Endodermal cell (in vitro differentiated cells): ENCODE data around the gene FUT8. TPM values are rescaled to one million over a fixed set of nuclear protein-coding genes. Genes with fewer than 3 reads are reported as not detected.

ENCODE experiments used
- DNase-seq: peaks from one replicate; pipeline ENCODE4 v3.0.0-alpha.2; 2017
- H3K27ac ChIP-seq: 2 replicates; pipeline ENCODE4 v1.5.1; 2013; ENCODE audit warnings: mild to moderate bottlenecking, low read depth, low read length, moderate library complexity
- H3K27me3 ChIP-seq: 2 replicates; pipeline ENCODE4 v1.6.1; 2013; ENCODE audit warnings: mild to moderate bottlenecking, low read length, moderate library complexity; ENCODE audit not compliant: insufficient read depth, control insufficient read depth, poor library complexity, severe bottlenecking
- H3K36me3 ChIP-seq: 2 replicates; pipeline ENCODE4 v1.7.0; 2013; ENCODE audit warnings: mild to moderate bottlenecking, low read length, moderate library complexity; ENCODE audit not compliant: control insufficient read depth, insufficient read depth
- H3K4me1 ChIP-seq: one replicate; pipeline ENCODE4 v1.7.0; 2013; ENCODE audit warnings: low read length; ENCODE audit not compliant: control insufficient read depth, insufficient read depth
- H3K4me3 ChIP-seq: 2 replicates; pipeline ENCODE4 v1.5.1; 2013; ENCODE audit warnings: mild to moderate bottlenecking, low read length, moderate library complexity
- H3K9ac ChIP-seq: 2 replicates; pipeline ENCODE4 v1.6.1; 2013; ENCODE audit warnings: mild to moderate bottlenecking, low read length, moderate library complexity; ENCODE audit not compliant: poor library complexity, severe bottlenecking; ENCODE audit errors: extremely low read depth
- H3K9me3 ChIP-seq: 2 replicates; pipeline ENCODE4 v1.6.1; 2013; ENCODE audit warnings: mild to moderate bottlenecking, low read length, moderate library complexity; ENCODE audit not compliant: control insufficient read depth
- H3K27ac Mint-ChIP-seq: 2 replicates; pipeline ENCODE4 v1.8.0; 2020; ENCODE audit warnings: mixed read lengths
- H3K27me3 Mint-ChIP-seq: 2 replicates; pipeline ENCODE4 v1.8.0; 2021; ENCODE audit warnings: mild to moderate bottlenecking, mixed read lengths; ENCODE audit not compliant: insufficient read depth
- H3K36me3 Mint-ChIP-seq: 2 replicates; pipeline ENCODE4 v1.8.0; 2020; ENCODE audit warnings: low read depth, mixed read lengths
- H3K4me1 Mint-ChIP-seq: 2 replicates; pipeline ENCODE4 v1.8.0; 2020; ENCODE audit warnings: mixed read lengths
- H3K4me3 Mint-ChIP-seq: 2 replicates; pipeline ENCODE4 v1.8.0; 2020; ENCODE audit warnings: mild to moderate bottlenecking, moderate library complexity, mixed read lengths
- H3K9me3 Mint-ChIP-seq: 2 replicates; pipeline ENCODE4 v1.8.0; 2020; ENCODE audit warnings: mild to moderate bottlenecking, mixed read lengths
- WGBS, 2 experiments: methylation state at CpG; one replicate each; pipeline versions ENCODE4 v1.1.5 to v1.1.7; 2013; ENCODE audit warnings: missing lambda C conversion rate in 2 of 2, mixed read lengths in 1 of 2; ENCODE audit not compliant: insufficient coverage in 1 of 2, insufficient read length in 1 of 2; 5-methylcytosine and 5-hydroxymethylcytosine counted together
- total RNA-seq, 2 donors: library from RNA; stranded (reverse); fragmentation: NEBNext Ultra II Directional in 1 of 2; extraction: Animal tissue kit (Norgen Biotek cat#: 25700) in 1 of 2; gene quantifications; 2 replicates in 1 of 2; 3 replicates in 1 of 2; pipeline ENCODE4 v1.2.1, GENCODE V29; 2021
- TF ChIP-seq, protein P1 (sequence below): fragments of 200-600 bp; sonication (generic); conservative IDR thresholded peaks from 2 replicates; pipeline ENCODE4 v1.5.0; 2021; ENCODE audit warnings: antibody characterized with exemption, mild to moderate bottlenecking

The FUT8 gene
- total RNA-seq, 2 donors from 2014 or later = 63.9 to 76.9 TPM

DNA sequence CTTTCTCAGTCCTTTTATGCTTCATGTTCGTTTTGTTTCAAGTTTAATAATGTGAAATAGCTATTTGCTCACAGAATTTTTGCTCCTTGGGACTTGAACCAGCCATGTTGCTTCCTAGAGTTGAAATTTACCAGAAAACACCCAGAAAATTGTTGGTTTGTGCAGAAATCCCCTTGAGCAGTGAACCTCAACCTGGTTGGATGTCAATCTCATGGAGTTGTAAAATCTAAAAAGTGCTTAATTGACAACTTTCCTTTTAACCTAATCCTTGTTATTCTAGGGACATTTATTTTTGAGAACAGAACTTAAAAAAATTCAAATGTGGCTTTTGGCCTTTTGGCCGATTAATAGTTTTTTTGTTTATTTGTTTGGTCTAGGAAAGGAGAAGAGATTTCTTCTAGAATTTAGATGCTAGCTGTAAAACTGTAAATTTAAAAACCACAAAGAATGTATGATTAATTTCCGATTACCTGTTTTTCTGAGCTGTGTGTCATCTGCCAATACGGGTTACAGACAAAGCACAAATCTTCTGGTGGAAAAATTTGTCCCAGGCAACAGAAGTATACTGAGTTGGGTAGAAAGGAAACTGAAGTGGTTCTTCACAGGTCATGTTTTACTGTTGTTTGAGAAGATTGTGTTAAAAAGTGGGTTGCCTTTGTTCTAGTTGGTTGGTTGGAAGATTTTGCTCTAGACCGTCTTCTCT, 154.4 kb downstream of the FUT8 start:
- no peak for DNase-seq
- peaks cover 5% of the 10 kb centered on the region for H3K36me3 Mint-ChIP-seq
- 88 to 90% methylated on average over 3 to 4 of the region's 5 CpGs for WGBS, 2 experiments
- Histone ChIP-seq H3K27ac (no peak overlapping the region), H3K4me1 (no peaks in the 10 kb centered on the region), H3K9ac (no peak overlapping the region), H3K27me3 (no peaks in the 10 kb centered on the region), H3K9me3 (no peaks in the 10 kb centered on the region), H3K4me3 (no peak overlapping the region), H3K36me3 (peaks cover 31% of the 10 kb centered on the region)
- H3K9me3 Mint-ChIP-seq = no peaks in the 10 kb centered on the region
- H3K4me1 Mint-ChIP-seq = peaks cover 2% of the 10 kb centered on the region
- H3K4me3 Mint-ChIP-seq = no peak overlapping the region
- no peak overlapping the region for H3K27ac Mint-ChIP-seq
- TF ChIP-seq, protein P1, sequence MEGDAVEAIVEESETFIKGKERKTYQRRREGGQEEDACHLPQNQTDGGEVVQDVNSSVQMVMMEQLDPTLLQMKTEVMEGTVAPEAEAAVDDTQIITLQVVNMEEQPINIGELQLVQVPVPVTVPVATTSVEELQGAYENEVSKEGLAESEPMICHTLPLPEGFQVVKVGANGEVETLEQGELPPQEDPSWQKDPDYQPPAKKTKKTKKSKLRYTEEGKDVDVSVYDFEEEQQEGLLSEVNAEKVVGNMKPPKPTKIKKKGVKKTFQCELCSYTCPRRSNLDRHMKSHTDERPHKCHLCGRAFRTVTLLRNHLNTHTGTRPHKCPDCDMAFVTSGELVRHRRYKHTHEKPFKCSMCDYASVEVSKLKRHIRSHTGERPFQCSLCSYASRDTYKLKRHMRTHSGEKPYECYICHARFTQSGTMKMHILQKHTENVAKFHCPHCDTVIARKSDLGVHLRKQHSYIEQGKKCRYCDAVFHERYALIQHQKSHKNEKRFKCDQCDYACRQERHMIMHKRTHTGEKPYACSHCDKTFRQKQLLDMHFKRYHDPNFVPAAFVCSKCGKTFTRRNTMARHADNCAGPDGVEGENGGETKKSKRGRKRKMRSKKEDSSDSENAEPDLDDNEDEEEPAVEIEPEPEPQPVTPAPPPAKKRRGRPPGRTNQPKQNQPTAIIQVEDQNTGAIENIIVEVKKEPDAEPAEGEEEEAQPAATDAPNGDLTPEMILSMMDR = no peak
- no peaks in the 10 kb centered on the region for H3K27me3 Mint-ChIP-seq

DNA sequence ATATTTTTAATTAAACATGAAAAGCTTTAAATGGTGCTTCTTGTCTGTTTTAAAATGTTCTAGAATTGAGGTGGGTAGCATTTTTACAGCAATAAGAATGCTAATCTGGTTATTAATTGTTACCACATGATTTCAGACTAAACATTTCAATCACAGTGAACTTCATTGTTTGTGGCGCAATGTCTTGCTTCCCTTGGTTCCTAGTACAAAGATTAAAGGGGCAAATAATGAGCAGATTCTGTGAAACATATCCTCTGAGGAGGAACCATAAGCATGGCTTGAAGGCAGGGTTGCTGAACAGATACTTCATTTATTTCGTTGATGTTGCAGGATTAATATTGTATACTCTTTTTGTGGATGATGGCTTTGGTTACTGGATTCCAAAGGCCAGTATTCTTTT, 162.1 kb downstream of the FUT8 start:
- Histone ChIP-seq H3K9me3 (no peaks in the 10 kb centered on the region), H3K27ac (no peak overlapping the region), H3K27me3 (no peaks in the 10 kb centered on the region), H3K9ac (no peak overlapping the region), H3K4me3 (no peak overlapping the region), H3K36me3 (peaks cover 16% of the 10 kb centered on the region), H3K4me1 (no peaks in the 10 kb centered on the region)
- H3K27me3 Mint-ChIP-seq = no peaks in the 10 kb centered on the region
- peaks cover 12% of the 10 kb centered on the region for H3K4me1 Mint-ChIP-seq
- no peaks in the 10 kb centered on the region for H3K9me3 Mint-ChIP-seq
- no peak overlapping the region for H3K4me3 Mint-ChIP-seq
- 77 to 83% methylated on average over 2 of the region's 2 CpGs for WGBS, 2 experiments
- H3K36me3 Mint-ChIP-seq = no peaks in the 10 kb centered on the region
- no peak overlapping the region for H3K27ac Mint-ChIP-seq
- no peak for DNase-seq
- TF ChIP-seq, protein P1 = no peak

DNA sequence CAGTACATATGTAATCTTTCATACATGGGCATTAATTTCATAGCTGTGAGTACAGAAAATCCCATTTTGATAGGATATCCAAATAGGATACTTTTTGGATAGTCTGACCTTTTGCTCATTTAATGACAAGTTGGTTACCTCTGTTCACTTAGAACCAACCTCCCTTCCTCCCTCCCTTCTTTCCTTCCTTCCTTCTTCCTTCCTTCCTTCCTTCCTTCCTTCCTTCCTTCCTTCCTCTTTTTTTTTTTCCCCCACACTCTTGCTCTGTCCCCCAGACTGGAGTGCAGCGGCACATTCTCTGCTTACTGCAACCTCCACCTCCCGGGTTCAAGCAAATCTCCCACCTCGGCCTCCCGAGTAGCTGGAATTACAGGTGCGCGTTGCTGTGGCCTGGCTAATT, 162.9 kb downstream of the FUT8 start:
- Mint-ChIP-seq H3K9me3 (no peaks in the 10 kb centered on the region), H3K27ac (no peak overlapping the region), H3K36me3 (no peaks in the 10 kb centered on the region), H3K27me3 (no peaks in the 10 kb centered on the region), H3K4me3 (no peak overlapping the region), H3K4me1 (peaks cover 12% of the 10 kb centered on the region)
- no peak overlapping the region for H3K4me3 ChIP-seq
- 97 to 100% methylated on average over 3 to 6 of the region's 6 CpGs for WGBS, 2 experiments
- no peaks in the 10 kb centered on the region for H3K27me3 ChIP-seq
- H3K4me1 ChIP-seq = no peaks in the 10 kb centered on the region
- no peak for DNase-seq
- H3K36me3 ChIP-seq = peaks cover 12% of the 10 kb centered on the region
- H3K9ac ChIP-seq = no peak overlapping the region
- no peak overlapping the region for H3K27ac ChIP-seq
- TF ChIP-seq, protein P1 = no peak
- H3K9me3 ChIP-seq = no peaks in the 10 kb centered on the region
